IPS-20b (cell line): ENCODE data around the gene RASSF5.

Source experiments
- H3K27ac ChIP-seq: one replicate; pipeline ENCODE4 v1.5.1; 2013; ENCODE audit warnings: low read length
- H3K27me3 ChIP-seq: 2 replicates; pipeline ENCODE4 v1.6.1; 2013; ENCODE audit warnings: mild to moderate bottlenecking, low read length, inconsistent platforms; ENCODE audit not compliant: insufficient read depth
- H3K36me3 ChIP-seq: 2 replicates; pipeline ENCODE4 v1.6.1; 2013; ENCODE audit warnings: low read depth, mild to moderate bottlenecking, inconsistent platforms, low read length, moderate library complexity; ENCODE audit not compliant: insufficient read depth
- H3K4me1 ChIP-seq: 2 replicates; pipeline ENCODE4 v1.6.1; 2013; ENCODE audit warnings: mild to moderate bottlenecking, control low read depth, inconsistent platforms, low read length, moderate library complexity; ENCODE audit not compliant: insufficient read depth
- H3K4me3 ChIP-seq: 2 replicates; pipeline ENCODE4 v1.5.1; 2013; ENCODE audit warnings: mild to moderate bottlenecking, low read length, inconsistent platforms
- H3K9ac ChIP-seq: 2 replicates; pipeline ENCODE4 v1.6.1; 2013; ENCODE audit warnings: low read depth, mild to moderate bottlenecking, inconsistent platforms, low read length, moderate library complexity
- H3K9me3 ChIP-seq: 2 replicates; pipeline ENCODE4 v1.6.1; 2013; ENCODE audit warnings: mild to moderate bottlenecking, low read depth, low read length, inconsistent platforms; ENCODE audit not compliant: insufficient read depth

RASSF5 gene

GRCh38 chr1:206500046-206500445 lies 7.3 kb upstream of the RASSF5 start:
- Histone ChIP-seq H3K4me1 (no peaks in the 10 kb centered on the region; the same call in 1 of the 2 replicates), H3K9ac (no peak overlapping the region), H3K27me3 (peaks cover 35% of the 10 kb centered on the region), H3K4me3 (no peak overlapping the region), H3K9me3 (no peaks in the 10 kb centered on the region), H3K27ac (no peak overlapping the region), H3K36me3 (no peaks in the 10 kb centered on the region)

DNA sequence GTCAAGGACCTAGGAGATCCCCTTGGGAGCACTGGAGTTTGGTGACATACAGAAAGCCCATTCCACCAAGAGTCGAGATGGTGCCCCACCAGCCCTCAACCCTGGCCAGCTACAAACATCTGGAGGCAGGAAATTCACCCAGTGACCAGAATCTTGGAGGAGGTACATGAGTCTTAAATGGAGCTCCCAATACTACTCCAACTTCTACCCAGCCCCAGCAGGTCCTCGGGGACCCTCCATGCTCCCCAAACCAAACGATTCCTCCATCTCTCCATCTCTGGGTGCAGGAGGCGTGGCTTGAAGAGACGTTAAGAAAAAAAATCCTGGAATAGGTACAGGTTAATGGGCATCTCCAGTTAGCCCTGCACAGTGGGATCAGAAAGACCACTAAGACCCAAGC lies 5.5 kb upstream of the RASSF5 start:
- Histone ChIP-seq H3K36me3 (no peaks in the 10 kb centered on the region), H3K9me3 (no peaks in the 10 kb centered on the region), H3K27ac (no peak overlapping the region), H3K4me3 (no peak overlapping the region), H3K9ac (no peak overlapping the region), H3K4me1 (no peaks in the 10 kb centered on the region; the same call in 1 of the 2 replicates), H3K27me3 (peaks cover 53% of the 10 kb centered on the region)

DNA sequence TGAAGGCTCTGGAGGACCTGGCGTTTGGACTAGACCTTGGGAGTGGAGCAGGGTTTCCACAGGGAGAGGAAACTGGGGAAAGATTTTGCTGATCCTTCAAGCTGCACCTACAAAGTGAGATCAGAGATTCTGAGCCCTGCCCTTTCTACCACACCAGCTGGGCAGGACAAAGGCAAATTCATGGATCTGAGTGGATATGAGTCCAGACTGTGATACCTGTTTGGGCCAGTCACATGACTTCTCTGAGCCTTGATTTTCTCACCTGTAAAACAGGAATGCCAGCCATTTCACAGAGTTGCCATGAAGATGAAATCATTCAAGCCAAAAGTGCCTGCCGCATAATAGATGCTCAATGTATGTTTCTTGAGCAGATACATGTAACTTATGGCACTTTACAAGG lies 4.9 kb upstream of the RASSF5 start:
- no peak overlapping the region for H3K4me3 ChIP-seq
- no peak overlapping the region for H3K27ac ChIP-seq
- no peaks in the 10 kb centered on the region; the same call in 1 of the 2 replicates for H3K4me1 ChIP-seq
- peaks cover 59% of the 10 kb centered on the region for H3K27me3 ChIP-seq
- H3K9ac ChIP-seq: no peak overlapping the region
- no peaks in the 10 kb centered on the region for H3K36me3 ChIP-seq
- H3K9me3 ChIP-seq: no peaks in the 10 kb centered on the region

DNA sequence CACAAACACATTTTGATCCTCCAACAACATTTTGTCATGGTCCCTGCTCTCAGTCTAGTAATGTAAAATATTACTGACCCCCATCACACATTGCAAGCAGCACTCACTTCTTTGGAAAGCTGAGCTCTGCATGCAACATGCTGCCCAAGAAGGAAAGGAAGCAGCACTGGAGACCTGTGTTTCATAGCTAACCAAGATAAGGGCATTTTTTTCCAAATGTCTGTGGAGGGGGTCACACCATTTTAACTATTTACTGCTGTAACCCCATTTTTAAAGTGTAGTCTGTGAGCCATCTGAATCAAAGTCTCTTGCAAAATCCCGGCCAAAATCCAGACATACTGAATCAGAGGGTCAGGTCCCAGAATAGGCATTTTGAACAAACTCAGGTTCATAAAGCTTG lies 4.5 kb upstream of the RASSF5 start:
- peaks cover 63% of the 10 kb centered on the region for H3K27me3 ChIP-seq

GRCh38 chr1:206503591-206504362 lies 3.6 kb upstream of the RASSF5 start:
- Histone ChIP-seq H3K27me3 (peaks cover 72% of the 10 kb centered on the region), H3K9ac (no peak overlapping the region), H3K27ac (no peak overlapping the region), H3K9me3 (no peaks in the 10 kb centered on the region), H3K36me3 (no peaks in the 10 kb centered on the region), H3K4me1 (no peaks in the 10 kb centered on the region; the same call in 1 of the 2 replicates), H3K4me3 (no peak overlapping the region)

More for the DNA sequence above, 4.5 kb upstream of the RASSF5 start:
- Histone ChIP-seq H3K4me1 (no peaks in the 10 kb centered on the region; the same call in 1 of the 2 replicates), H3K4me3 (no peak overlapping the region), H3K36me3 (no peaks in the 10 kb centered on the region), H3K27ac (no peak overlapping the region), H3K9me3 (no peaks in the 10 kb centered on the region), H3K9ac (no peak overlapping the region)

GRCh38 chr1:206504363-206504713 lies 3.0 kb upstream of the RASSF5 start:
- H3K9me3 ChIP-seq: no peaks in the 10 kb centered on the region
- peaks cover 78% of the 10 kb centered on the region for H3K27me3 ChIP-seq
- no peak overlapping the region for H3K9ac ChIP-seq
- no peaks in the 10 kb centered on the region; the same call in 1 of the 2 replicates for H3K4me1 ChIP-seq
- no peak overlapping the region for H3K27ac ChIP-seq
- H3K36me3 ChIP-seq: no peaks in the 10 kb centered on the region
- no peak overlapping the region for H3K4me3 ChIP-seq

GRCh38 chr1:206505702-206506355 lies 1.5 kb upstream of the RASSF5 start:
- Histone ChIP-seq H3K27me3 (peaks cover 93% of the 10 kb centered on the region), H3K9ac (no peak overlapping the region), H3K9me3 (no peaks in the 10 kb centered on the region), H3K4me1 (no peaks in the 10 kb centered on the region; the same call in 1 of the 2 replicates), H3K36me3 (no peaks in the 10 kb centered on the region), H3K4me3 (no peak overlapping the region), H3K27ac (no peak overlapping the region)

GRCh38 chr1:206506405-206507283 lies 687 bp upstream of the RASSF5 start:
- Histone ChIP-seq H3K36me3 (no peaks in the 10 kb centered on the region), H3K27ac (no peak overlapping the region), H3K4me1 (peaks cover 4% of the 10 kb centered on the region; the same call in 1 of the 2 replicates), H3K9ac (no peak overlapping the region), H3K9me3 (no peaks in the 10 kb centered on the region), H3K27me3 (peaks cover 100% of the 10 kb centered on the region), H3K4me3 (peak overlapping the region; percentile 72)

DNA sequence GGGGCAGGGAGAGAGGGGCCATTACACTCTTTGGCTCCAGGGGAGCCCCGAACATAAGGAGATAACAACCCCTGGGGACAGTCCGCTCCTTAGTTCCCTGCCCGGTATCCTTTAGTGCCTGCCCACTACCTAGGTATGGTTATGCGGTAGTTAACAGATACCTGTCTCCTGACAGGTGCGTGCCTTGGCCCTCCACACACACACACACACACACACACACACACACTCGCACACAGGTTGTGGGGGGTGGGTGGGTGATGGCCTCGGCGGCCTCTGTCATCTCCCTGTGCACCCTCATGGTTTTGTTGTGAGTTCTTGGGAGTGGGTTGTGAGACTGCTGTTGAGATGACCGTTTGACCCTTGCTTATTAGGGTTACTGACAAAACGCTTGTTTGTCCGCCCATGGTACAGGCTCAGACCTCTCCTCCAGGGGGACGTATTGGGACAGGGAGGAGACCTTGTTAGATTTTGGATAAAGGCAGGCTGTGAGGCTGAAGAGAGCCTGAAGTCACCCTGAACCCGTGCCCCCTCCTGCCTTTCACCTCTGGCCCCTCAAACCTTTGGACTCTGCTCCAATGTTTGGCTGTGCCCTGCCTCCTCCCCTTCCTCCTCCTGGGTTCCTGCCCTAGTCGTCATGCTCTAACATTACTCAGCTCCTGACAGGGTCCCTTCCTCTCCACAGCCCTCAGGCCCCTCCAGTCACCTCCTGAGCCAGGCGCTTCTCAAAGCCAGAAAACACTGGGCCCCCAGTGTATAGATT lies 979 bp downstream of the RASSF5 start:
- H3K27ac ChIP-seq: no peak overlapping the region
- peaks cover 9% of the 10 kb centered on the region; the same call in 1 of the 2 replicates for H3K4me1 ChIP-seq
- peaks cover 90% of the 10 kb centered on the region for H3K27me3 ChIP-seq
- H3K9me3 ChIP-seq: no peaks in the 10 kb centered on the region
- H3K9ac ChIP-seq: no peak overlapping the region
- no peaks in the 10 kb centered on the region for H3K36me3 ChIP-seq
- H3K4me3 ChIP-seq: peak overlapping the region; percentile 72; the same call in 1 of the 2 replicates

GRCh38 chr1:206508956-206509355 lies 1.6 kb downstream of the RASSF5 start:
- H3K4me3 ChIP-seq: no peak overlapping the region
- no peaks in the 10 kb centered on the region for H3K9me3 ChIP-seq
- H3K27ac ChIP-seq: no peak overlapping the region
- no peaks in the 10 kb centered on the region for H3K36me3 ChIP-seq
- H3K4me1 ChIP-seq: peaks cover 9% of the 10 kb centered on the region; the same call in 1 of the 2 replicates
- peaks cover 83% of the 10 kb centered on the region for H3K27me3 ChIP-seq
- H3K9ac ChIP-seq: no peak overlapping the region
